Gastroesophageal sphincter (tissue), 3 donors: ENCODE data around the gene LGI2.

ENCODE experiments used
- CTCF ChIP-seq, 4 experiments: fragments of 200-600 bp in 2 of 4; fragments of 450-650 bp in 2 of 4; sonication (generic) in 1 of 4; IDR thresholded peaks; one replicate each; pipeline ENCODE4 v1.5.1; 2017 to 2019; ENCODE audit warnings: antibody characterized with exemption in 4 of 4, mild to moderate bottlenecking in 2 of 4, moderate library complexity in 2 of 4
- EP300 ChIP-seq: sonication (generic); formaldehyde crosslinking; IDR thresholded peaks from one replicate; pipeline ENCODE4 v1.6.1; 2017; ENCODE audit warnings: antibody characterized with exemption, mild to moderate bottlenecking
- POLR2A ChIP-seq, 2 donors: fragments of 450-650 bp; IDR thresholded peaks; one replicate each; pipeline ENCODE4 v1.6.1; 2017; ENCODE audit warnings: antibody characterized with exemption in 2 of 2, mild to moderate bottlenecking in 2 of 2, moderate library complexity in 1 of 2
- POLR2AphosphoS5 ChIP-seq: sonication (generic); formaldehyde crosslinking; IDR thresholded peaks from one replicate; pipeline ENCODE4 v1.6.1; 2017; ENCODE audit warnings: antibody characterized with exemption

GRCh38 chr4:25031077-25031621 lies 403 bp upstream of the LGI2 start:
- TF ChIP-seq CTCF (IDR thresholded peaks at IDR 0.05) (no peak), POLR2A (IDR thresholded peaks at IDR 0.05) (no peak), EP300 (no peak), POLR2AphosphoS5 (no peak)
